Lower lobe of right lung (tissue), 2 donors: Measurements from ENCODE around the gene CADM3. TPM values are rescaled to one million over a fixed set of nuclear protein-coding genes. Genes with fewer than 3 reads are reported as not detected.

ENCODE experiments used
- ATAC-seq, 2 donors: fragments of 200-7000 bp; cut with Tn5 transposase; one replicate each; pipeline ENCODE4 v1.9.1; 2020 to 2022; ENCODE audit warnings: mild to moderate bottlenecking in 2 of 2, moderate library complexity in 2 of 2
- DNase-seq: peaks from one replicate; pipeline ENCODE4 v3.0.0-alpha.2; 2020
- H3K27ac ChIP-seq: fragments of 200-600 bp; one replicate; pipeline ENCODE4 v1.8.0; 2022
- H3K27me3 ChIP-seq: fragments of 200-600 bp; one replicate; pipeline ENCODE4 v1.8.0; 2022; ENCODE audit warnings: low read depth
- H3K36me3 ChIP-seq: fragments of 200-600 bp; one replicate; pipeline ENCODE4 v1.8.0; 2022; ENCODE audit warnings: mild to moderate bottlenecking
- H3K4me1 ChIP-seq: fragments of 200-600 bp; one replicate; pipeline ENCODE4 v1.8.0; 2022
- H3K4me3 ChIP-seq: fragments of 200-600 bp; one replicate; pipeline ENCODE4 v1.8.0; 2022; ENCODE audit warnings: mild to moderate bottlenecking
- H3K9me3 ChIP-seq: fragments of 200-600 bp; one replicate; pipeline ENCODE4 v1.8.0; 2022
- intact Hi-C: fragments of 100-400 bp; cut with DNase I; formaldehyde crosslinking; loops from one replicate; pipeline ENCODE4 v1.11.0; 2022
- total RNA-seq: library from RNA; stranded (reverse); fragmentation: NEBNext Ultra II Directional; extraction: Animal tissue kit (Norgen Biotek cat#: 25700); gene quantifications from one replicate; pipeline ENCODE4 v1.2.1, GENCODE V29; 2021
- TF ChIP-seq, protein P1 (sequence below): fragments of 200-600 bp; IDR thresholded peaks from one replicate; pipeline ENCODE4 v1.8.0; 2022; ENCODE audit warnings: antibody characterized with exemption, mild to moderate bottlenecking
- donor health status: DM: no; HTN: yes; CAD: no; lungs with severe emphysema.

Gene CADM3
- total RNA-seq, 1 donor from 2014 or later = 8.8 TPM

GRCh38 chr1:159228554-159228953 is 57.1 kb downstream of the CADM3 start:
- Histone ChIP-seq H3K27me3 (no peaks in the 10 kb centered on the region), H3K36me3 (no peaks in the 10 kb centered on the region), H3K27ac (no peak overlapping the region), H3K4me1 (no peaks in the 10 kb centered on the region), H3K4me3 (no peak overlapping the region), H3K9me3 (no peaks in the 10 kb centered on the region)
- ATAC-seq = no peak
- intact Hi-C loops = no loop called here
- TF ChIP-seq, protein P1, sequence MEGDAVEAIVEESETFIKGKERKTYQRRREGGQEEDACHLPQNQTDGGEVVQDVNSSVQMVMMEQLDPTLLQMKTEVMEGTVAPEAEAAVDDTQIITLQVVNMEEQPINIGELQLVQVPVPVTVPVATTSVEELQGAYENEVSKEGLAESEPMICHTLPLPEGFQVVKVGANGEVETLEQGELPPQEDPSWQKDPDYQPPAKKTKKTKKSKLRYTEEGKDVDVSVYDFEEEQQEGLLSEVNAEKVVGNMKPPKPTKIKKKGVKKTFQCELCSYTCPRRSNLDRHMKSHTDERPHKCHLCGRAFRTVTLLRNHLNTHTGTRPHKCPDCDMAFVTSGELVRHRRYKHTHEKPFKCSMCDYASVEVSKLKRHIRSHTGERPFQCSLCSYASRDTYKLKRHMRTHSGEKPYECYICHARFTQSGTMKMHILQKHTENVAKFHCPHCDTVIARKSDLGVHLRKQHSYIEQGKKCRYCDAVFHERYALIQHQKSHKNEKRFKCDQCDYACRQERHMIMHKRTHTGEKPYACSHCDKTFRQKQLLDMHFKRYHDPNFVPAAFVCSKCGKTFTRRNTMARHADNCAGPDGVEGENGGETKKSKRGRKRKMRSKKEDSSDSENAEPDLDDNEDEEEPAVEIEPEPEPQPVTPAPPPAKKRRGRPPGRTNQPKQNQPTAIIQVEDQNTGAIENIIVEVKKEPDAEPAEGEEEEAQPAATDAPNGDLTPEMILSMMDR = no peak
- no peak for DNase-seq

DNA sequence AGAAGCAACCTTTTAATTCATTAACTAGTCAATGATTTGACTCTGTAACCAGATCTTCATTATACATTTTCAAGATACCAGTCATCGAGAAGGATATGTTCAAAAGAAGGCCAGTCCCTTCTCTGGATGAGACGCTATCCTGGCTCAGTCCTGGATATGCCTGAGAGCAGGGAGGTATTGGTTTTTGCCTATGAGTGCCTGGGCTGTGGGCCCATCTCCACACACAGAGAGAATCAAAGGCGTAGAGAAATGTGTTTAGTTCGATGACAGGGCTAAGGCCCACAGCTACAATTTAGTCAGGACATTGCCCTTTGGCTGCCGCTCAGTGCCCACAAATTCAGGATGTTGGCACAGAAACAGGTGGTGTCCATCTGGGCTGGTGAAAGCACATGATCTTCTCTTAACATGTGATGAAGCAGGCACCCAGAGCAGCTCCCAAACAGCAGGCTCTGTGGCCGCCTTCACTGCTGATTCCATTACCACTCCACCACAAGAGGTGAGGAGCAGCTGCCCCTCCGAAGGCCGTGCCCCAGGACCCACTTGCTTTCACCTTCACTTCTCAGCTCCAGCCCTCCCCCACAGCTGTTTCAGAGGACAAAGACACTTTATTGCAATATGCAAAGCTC is 58.0 kb downstream of the CADM3 start:
- Histone ChIP-seq H3K27me3 (no peaks in the 10 kb centered on the region), H3K36me3 (no peaks in the 10 kb centered on the region), H3K4me1 (no peaks in the 10 kb centered on the region), H3K4me3 (no peak overlapping the region), H3K27ac (no peak overlapping the region), H3K9me3 (no peaks in the 10 kb centered on the region)
- ATAC-seq = no peak
- no peak for DNase-seq
- TF ChIP-seq, protein P1 = no peak
- intact Hi-C loops = no loop called here

DNA sequence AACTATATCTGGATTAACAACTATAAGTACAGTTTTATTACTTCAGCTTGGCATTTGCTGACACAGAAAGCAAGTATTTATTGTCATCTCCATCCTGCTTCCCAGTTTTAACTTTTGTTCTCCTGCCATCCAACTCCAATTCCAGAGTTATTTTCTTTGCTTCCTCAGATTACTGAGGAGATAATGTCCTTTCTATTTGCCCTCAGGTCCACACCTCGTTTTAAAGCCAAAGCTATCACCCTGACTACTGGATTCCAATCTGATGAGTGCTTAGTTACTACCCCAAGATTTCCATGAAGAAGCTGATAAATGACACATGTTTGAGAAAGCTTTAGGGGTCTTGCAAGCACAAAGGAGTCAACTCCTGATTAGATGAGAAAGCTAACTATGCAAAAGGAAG is 58.5 kb downstream of the CADM3 start:
- no peak for DNase-seq
- no peak overlapping the region for H3K4me3 ChIP-seq
- TF ChIP-seq, protein P1 = no peak
- no peaks in the 10 kb centered on the region for H3K36me3 ChIP-seq
- no peaks in the 10 kb centered on the region for H3K9me3 ChIP-seq
- H3K27me3 ChIP-seq = no peaks in the 10 kb centered on the region
- H3K4me1 ChIP-seq = no peaks in the 10 kb centered on the region
- intact Hi-C loops = no loop called here
- no peak overlapping the region for H3K27ac ChIP-seq
- no peak for ATAC-seq

DNA sequence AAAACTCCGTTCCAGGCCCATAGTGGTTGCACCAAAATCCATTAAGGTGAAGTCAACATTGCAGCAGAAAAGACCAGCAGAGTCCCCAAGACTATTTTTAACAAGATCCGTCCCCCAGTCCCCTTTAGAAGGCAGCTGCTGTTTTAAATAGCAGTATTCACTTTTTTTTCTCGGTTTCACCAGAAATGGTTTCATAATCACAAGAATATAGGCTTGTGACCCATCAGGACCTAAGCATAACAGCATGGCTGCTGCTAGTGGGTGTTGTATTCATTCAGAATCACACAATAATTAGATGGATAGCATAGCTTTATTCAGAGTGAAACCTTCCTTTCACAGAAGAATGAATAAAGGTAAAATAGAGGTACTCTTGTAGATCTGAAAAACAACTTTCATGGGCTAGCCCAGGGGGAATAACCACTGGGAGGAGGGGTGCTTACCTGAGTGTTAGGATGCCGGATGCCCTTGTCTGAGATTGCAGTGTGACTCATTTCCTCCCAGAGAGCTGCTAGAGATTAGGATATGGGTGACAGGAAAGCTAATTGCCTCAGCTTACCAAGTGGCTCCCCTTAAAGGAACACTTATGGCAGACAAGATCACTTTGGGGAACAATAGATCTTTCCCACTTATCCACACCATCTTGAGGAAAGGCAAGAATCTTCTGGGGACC is 68.3 kb downstream of the CADM3 start:
- ATAC-seq = no peak
- no peaks in the 10 kb centered on the region for H3K36me3 ChIP-seq
- intact Hi-C loops = no loop called here

DNA sequence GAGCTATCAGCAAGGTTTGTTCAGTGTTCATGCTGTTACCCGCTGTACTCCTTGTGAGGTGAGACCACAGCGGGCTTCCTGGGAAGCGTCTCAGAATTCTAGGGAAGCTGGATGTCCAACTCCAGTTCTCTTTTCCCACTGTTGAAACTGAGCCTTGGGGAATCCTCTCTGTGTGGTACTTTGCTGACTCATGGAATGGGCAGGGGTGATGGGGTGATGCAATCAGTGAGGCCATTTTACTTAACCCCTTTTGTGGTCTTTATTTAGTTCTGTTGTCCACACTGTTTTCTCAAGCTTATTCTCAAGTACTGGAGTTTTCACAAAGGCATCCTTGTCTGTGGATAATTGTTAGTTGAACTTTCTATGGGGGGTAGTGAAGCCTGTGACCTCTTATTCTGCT is 75.9 kb downstream of the CADM3 start:
- Histone ChIP-seq H3K27ac (no peak overlapping the region), H3K36me3 (no peaks in the 10 kb centered on the region), H3K9me3 (peaks cover 4% of the 10 kb centered on the region), H3K4me3 (no peak overlapping the region), H3K4me1 (no peaks in the 10 kb centered on the region), H3K27me3 (no peaks in the 10 kb centered on the region)
- no peak for DNase-seq
- no peak for ATAC-seq
- intact Hi-C loops = no loop called here
- TF ChIP-seq, protein P1 = no peak

More for the DNA sequence above, 68.3 kb downstream of the CADM3 start:
- H3K27me3 ChIP-seq = no peaks in the 10 kb centered on the region
- no peaks in the 10 kb centered on the region for H3K4me1 ChIP-seq
- TF ChIP-seq, protein P1 = no peak
- H3K4me3 ChIP-seq = no peak overlapping the region
- H3K9me3 ChIP-seq = no peaks in the 10 kb centered on the region
- DNase-seq = no peak
- H3K27ac ChIP-seq = no peak overlapping the region
